Type B pancreatic cell (in vitro differentiated cells): ENCODE data around the gene RAB27B. TPM values are rescaled to one million over a fixed set of nuclear protein-coding genes. Genes with fewer than 3 reads are reported as not detected.

ENCODE experiments used
- DNase-seq: peaks from one replicate; pipeline ENCODE4 v3.0.0; 2021; ENCODE audit warnings: mixed read lengths; ENCODE audit not compliant: unreplicated experiment; ENCODE audit errors: extremely low spot score
- H3K27ac Mint-ChIP-seq: 2 replicates; pipeline ENCODE4 v1.8.0; 2021; ENCODE audit warnings: mild to moderate bottlenecking, mixed read lengths
- H3K27me3 Mint-ChIP-seq: 2 replicates; pipeline ENCODE4 v1.8.0; 2021; ENCODE audit warnings: mixed read lengths
- H3K36me3 Mint-ChIP-seq: 2 replicates; pipeline ENCODE4 v1.8.0; 2021; ENCODE audit warnings: mixed read lengths
- H3K4me1 Mint-ChIP-seq: one replicate; pipeline ENCODE4 v1.8.0; 2021; ENCODE audit warnings: mixed read lengths; ENCODE audit not compliant: unreplicated experiment
- H3K4me3 Mint-ChIP-seq: 2 replicates; pipeline ENCODE4 v1.8.0; 2021; ENCODE audit warnings: mild to moderate bottlenecking, mixed read lengths
- H3K9me3 Mint-ChIP-seq: 2 replicates; pipeline ENCODE4 v1.8.0; 2021; ENCODE audit warnings: mixed read lengths
- total RNA-seq: library from RNA; stranded (reverse); gene quantifications from 2 replicates; pipeline ENCODE4 v1.2.1, GENCODE V29; 2021; ENCODE audit warnings: low replicate concordance
- TF ChIP-seq, protein P1 (sequence below): fragments of 200-600 bp; sonication (generic); conservative IDR thresholded peaks from 2 replicates; pipeline ENCODE4 v1.5.0; 2021; ENCODE audit warnings: antibody characterized with exemption, mild to moderate bottlenecking

RAB27B gene
- total RNA-seq, 1 donor from 2014 or later, result 9.4 TPM

GRCh38 chr18:54916507-54916906 is 88.2 kb downstream of the RAB27B start:
- Mint-ChIP-seq H3K9me3 (no peaks in the 10 kb centered on the region), H3K4me3 (no peak overlapping the region), H3K4me1 (no peaks in the 10 kb centered on the region), H3K27me3 (peaks cover 3% of the 10 kb centered on the region), H3K36me3 (no peaks in the 10 kb centered on the region), H3K27ac (no peak overlapping the region)
- TF ChIP-seq, protein P1, sequence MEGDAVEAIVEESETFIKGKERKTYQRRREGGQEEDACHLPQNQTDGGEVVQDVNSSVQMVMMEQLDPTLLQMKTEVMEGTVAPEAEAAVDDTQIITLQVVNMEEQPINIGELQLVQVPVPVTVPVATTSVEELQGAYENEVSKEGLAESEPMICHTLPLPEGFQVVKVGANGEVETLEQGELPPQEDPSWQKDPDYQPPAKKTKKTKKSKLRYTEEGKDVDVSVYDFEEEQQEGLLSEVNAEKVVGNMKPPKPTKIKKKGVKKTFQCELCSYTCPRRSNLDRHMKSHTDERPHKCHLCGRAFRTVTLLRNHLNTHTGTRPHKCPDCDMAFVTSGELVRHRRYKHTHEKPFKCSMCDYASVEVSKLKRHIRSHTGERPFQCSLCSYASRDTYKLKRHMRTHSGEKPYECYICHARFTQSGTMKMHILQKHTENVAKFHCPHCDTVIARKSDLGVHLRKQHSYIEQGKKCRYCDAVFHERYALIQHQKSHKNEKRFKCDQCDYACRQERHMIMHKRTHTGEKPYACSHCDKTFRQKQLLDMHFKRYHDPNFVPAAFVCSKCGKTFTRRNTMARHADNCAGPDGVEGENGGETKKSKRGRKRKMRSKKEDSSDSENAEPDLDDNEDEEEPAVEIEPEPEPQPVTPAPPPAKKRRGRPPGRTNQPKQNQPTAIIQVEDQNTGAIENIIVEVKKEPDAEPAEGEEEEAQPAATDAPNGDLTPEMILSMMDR, result no peak
- no peak for DNase-seq

DNA sequence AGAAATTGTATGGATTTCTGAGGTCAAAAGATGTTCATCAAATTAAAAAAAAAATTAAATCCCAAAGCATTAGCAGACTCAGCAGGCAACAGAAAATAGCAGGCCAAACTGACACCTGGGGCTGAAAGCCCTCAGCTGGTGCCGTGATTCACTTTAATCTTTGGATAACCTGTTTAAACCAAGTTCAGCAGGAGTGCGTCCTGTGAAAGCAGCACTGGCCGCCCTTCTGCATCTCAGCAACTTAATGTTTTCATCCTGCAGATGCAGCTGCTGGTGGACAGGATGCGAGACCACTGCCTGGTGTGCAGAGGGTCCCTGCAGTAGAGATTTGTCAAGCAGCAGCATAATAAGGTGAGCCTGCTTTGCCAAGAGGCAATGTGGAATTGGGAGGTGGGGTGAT is 89.8 kb downstream of the RAB27B start:
- Mint-ChIP-seq H3K4me1 (peaks cover 4% of the 10 kb centered on the region), H3K27ac (no peak overlapping the region), H3K9me3 (peaks cover 4% of the 10 kb centered on the region), H3K36me3 (no peaks in the 10 kb centered on the region), H3K27me3 (peaks cover 4% of the 10 kb centered on the region), H3K4me3 (no peak overlapping the region)
- DNase-seq, result no peak
- TF ChIP-seq, protein P1, result no peak

DNA sequence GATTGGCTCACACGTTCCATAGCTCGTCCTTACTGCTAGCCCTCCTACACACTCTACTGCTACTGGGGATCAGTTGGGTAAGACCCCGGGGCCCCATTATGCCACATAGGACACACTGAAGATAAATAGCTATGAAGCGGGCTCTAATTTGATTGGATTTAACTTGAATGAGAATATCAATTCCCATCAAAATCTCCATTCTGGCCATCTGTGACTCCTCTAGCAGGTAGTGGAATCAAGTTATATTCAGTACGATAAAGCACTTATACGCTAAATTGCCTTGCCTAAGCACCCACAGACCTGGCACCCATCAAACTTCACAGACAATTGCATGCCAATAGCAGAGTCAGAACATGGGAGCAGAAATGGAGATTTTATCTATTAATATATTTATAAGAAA is 91.1 kb downstream of the RAB27B start:
- no peak for DNase-seq
- Mint-ChIP-seq H3K27ac (no peak overlapping the region), H3K36me3 (no peaks in the 10 kb centered on the region), H3K9me3 (peaks cover 4% of the 10 kb centered on the region), H3K4me1 (peaks cover 4% of the 10 kb centered on the region), H3K4me3 (no peak overlapping the region), H3K27me3 (peaks cover 4% of the 10 kb centered on the region)
- TF ChIP-seq, protein P1, result no peak

GRCh38 chr18:54923339-54923956 is 95.2 kb downstream of the RAB27B start:
- H3K27ac Mint-ChIP-seq, result no peak overlapping the region
- H3K9me3 Mint-ChIP-seq, result peaks cover 4% of the 10 kb centered on the region
- no peak overlapping the region for H3K4me3 Mint-ChIP-seq
- peaks cover 4% of the 10 kb centered on the region for H3K4me1 Mint-ChIP-seq
- no peaks in the 10 kb centered on the region for H3K36me3 Mint-ChIP-seq
- peaks cover 4% of the 10 kb centered on the region for H3K27me3 Mint-ChIP-seq
- no peak for DNase-seq
- TF ChIP-seq, protein P1, result no peak

- Mint-ChIP-seq H3K36me3 (no peaks in the 10 kb centered on the region), H3K4me1 (peaks cover 4% of the 10 kb centered on the region), H3K9me3 (peaks cover 4% of the 10 kb centered on the region), H3K4me3 (no peak overlapping the region), H3K27me3 (peaks cover 9% of the 10 kb centered on the region), H3K27ac (no peak overlapping the region)
- no peak for DNase-seq
- TF ChIP-seq, protein P1, result no peak
Observed at GRCh38 chr18:54924948-54925347, 96.7 kb downstream of the RAB27B start.
